Activated naive CD4-positive, alpha-beta T cell treated with anti-CD3 and anti-CD28 coated beads, Interleukin-2, amount 10 ng/mL, durations not matched to agents 7 days and 5 days (primary cell): Measurements from ENCODE around the gene SLC9A9.

Experiments used
- CTCF ChIA-PET: fragments of 350-600 bp; sonication (Branson Sonifier 250); formaldehyde crosslinking; loops from one replicate; lab custom pipeline; 2021; ENCODE audit warnings: antibody characterized with exemption; lab: Charles Lee
- DNase-seq: peaks from one replicate; pipeline ENCODE4 v3.0.0-alpha.2; 2020
- H3K27ac Mint-ChIP-seq: one replicate; pipeline ENCODE4 v1.8.0; 2021; ENCODE audit warnings: mild to moderate bottlenecking, moderate library complexity, mixed read lengths
- H3K27me3 Mint-ChIP-seq: one replicate; pipeline ENCODE4 v1.8.0; 2021; ENCODE audit warnings: mild to moderate bottlenecking, mixed read lengths
- H3K36me3 Mint-ChIP-seq: one replicate; pipeline ENCODE4 v1.8.0; 2021; ENCODE audit warnings: mixed read lengths
- H3K4me1 Mint-ChIP-seq: one replicate; pipeline ENCODE4 v1.8.0; 2021; ENCODE audit warnings: mixed read lengths
- H3K4me3 Mint-ChIP-seq: one replicate; pipeline ENCODE4 v1.8.0; 2021; ENCODE audit warnings: mild to moderate bottlenecking, moderate library complexity, mixed read lengths
- H3K9me3 Mint-ChIP-seq: one replicate; pipeline ENCODE4 v1.8.0; 2021; ENCODE audit warnings: mixed read lengths

SLC9A9 gene

DNA sequence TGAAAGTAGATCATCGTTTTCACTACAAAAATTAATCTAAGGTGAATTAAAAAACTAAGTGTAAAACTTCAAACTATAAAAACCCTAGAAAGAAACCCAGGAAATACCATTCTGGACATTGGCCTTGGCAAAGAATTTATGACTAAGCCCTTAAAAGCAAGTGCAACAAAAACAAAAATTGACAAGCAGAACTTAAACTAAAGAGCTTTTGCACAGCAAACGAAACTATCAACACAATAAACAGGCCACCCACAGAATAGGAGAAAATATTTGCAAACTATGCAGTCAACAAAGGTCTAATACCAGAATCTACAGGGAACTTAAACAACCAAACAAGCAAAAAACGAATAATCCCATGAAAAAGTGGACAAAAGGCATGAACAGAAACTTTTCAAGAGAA is 426.7 kb downstream of the SLC9A9 start:
- H3K4me1 Mint-ChIP-seq: peaks cover 13% of the 10 kb centered on the region
- H3K4me3 Mint-ChIP-seq: no peak overlapping the region
- CTCF ChIA-PET: no interaction called here
- no peak for DNase-seq
- H3K36me3 Mint-ChIP-seq: no peaks in the 10 kb centered on the region
- no peak overlapping the region for H3K27ac Mint-ChIP-seq
- no peaks in the 10 kb centered on the region for H3K27me3 Mint-ChIP-seq
- no peaks in the 10 kb centered on the region for H3K9me3 Mint-ChIP-seq

DNA sequence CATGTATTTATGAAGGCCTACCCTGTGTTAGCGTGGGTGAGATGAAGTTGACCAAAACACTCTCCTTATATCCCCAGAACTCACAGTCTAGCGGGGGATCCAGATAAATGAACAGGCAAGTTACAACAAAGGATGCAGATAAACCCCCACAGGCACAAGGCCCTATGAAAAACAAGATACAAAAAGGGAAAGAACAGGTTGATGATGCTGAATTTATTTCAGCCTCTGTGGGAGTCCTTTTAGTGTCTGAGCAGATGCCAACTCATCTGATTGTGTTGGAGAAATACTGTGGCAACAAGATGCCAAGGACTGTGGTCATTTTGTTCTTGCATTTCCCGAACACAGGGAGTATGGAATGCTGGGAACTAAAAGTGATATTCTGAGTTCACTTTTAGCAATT is 428.7 kb downstream of the SLC9A9 start:
- H3K27me3 Mint-ChIP-seq: no peaks in the 10 kb centered on the region
- DNase-seq: no peak
- no peaks in the 10 kb centered on the region for H3K9me3 Mint-ChIP-seq
- H3K4me1 Mint-ChIP-seq: peaks cover 18% of the 10 kb centered on the region
- H3K36me3 Mint-ChIP-seq: no peaks in the 10 kb centered on the region
- H3K27ac Mint-ChIP-seq: no peak overlapping the region
- no peak overlapping the region for H3K4me3 Mint-ChIP-seq
- CTCF ChIA-PET: no interaction called here

DNA sequence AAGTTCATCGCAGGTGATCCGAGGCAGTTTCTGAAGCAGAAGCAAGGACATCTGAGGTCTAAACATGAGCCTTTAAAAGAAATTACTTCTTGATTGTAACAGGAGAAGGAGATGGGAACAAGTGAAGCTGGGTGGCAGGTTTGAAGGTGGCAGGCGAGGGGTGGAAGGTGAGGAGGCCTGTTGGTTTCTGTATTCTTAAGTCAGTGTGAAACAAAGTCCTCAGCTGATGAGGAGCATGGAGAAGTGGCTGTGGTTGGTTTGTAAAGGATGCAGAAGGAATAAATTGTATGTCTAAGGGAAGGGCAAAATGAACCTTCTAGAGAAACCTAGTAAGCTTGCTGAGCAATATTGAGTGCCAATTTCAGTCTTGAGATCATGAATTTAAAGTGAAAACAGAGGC is 429.9 kb downstream of the SLC9A9 start:
- Mint-ChIP-seq H3K36me3 (no peaks in the 10 kb centered on the region), H3K4me3 (no peak overlapping the region)

DNA sequence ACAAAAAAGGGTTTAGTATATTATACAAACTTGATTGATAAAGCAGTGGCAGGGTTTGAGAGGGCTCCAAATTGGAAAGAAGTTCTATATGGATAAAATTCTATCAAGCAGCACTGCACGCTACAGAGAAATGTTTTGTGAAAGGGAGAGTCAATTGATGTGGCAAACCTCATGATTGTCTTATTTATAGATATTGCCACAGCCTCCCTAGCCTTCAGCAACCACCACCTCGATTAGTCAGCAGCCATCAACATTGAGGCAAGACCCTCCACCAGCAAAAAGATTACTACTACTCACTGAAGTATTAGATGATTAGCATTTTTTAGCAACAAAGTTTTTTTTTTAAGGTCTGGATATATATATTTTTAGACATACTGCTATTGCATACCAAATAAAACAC is 432.0 kb downstream of the SLC9A9 start:
- Mint-ChIP-seq H3K9me3 (no peaks in the 10 kb centered on the region), H3K27ac (no peak overlapping the region), H3K4me3 (no peak overlapping the region), H3K27me3 (no peaks in the 10 kb centered on the region), H3K4me1 (peaks cover 8% of the 10 kb centered on the region), H3K36me3 (no peaks in the 10 kb centered on the region)
- CTCF ChIA-PET: no interaction called here
- DNase-seq: no peak

More for the DNA sequence above, 429.9 kb downstream of the SLC9A9 start:
- Mint-ChIP-seq H3K9me3 (no peaks in the 10 kb centered on the region), H3K27ac (no peak overlapping the region), H3K27me3 (no peaks in the 10 kb centered on the region), H3K4me1 (peaks cover 8% of the 10 kb centered on the region)
- no peak for DNase-seq
- CTCF ChIA-PET: no interaction called here

DNA sequence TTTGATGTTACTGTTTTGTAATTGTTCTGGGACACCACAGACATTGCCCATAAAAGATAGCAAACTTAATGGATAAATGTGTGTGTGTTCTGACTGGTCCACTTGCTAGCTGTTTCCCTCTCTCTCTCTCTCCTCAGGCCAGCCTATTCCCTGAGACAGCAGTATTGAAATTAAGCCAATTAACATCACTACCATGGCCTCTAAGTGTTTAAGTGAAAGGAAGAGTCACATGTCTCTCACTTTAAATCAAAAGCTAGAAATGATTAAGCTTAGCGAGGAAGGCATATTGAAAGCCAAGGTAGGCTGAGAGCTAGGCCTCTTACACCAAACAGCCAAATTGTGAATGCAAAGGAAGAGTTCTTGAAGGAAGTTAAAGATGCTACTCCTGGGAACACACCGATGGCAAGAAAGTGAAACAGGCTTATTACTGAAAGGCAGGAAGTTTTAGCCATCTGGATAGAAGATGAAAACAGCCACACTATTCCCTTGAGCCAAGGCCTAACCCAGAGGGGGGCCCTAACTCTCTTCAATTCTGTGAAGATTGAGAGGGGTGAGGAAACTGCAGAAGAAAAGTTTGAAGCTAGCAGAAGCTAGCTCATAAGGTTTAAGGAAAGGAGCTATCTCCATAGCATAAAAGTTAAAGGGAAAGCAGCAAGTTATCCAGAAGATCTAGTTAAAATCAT is 433.6 kb downstream of the SLC9A9 start:
- Mint-ChIP-seq H3K27ac (no peak overlapping the region), H3K27me3 (no peaks in the 10 kb centered on the region), H3K4me1 (peaks cover 8% of the 10 kb centered on the region), H3K4me3 (no peak overlapping the region), H3K9me3 (no peaks in the 10 kb centered on the region), H3K36me3 (no peaks in the 10 kb centered on the region)
- CTCF ChIA-PET: no interaction called here
- no peak for DNase-seq

DNA sequence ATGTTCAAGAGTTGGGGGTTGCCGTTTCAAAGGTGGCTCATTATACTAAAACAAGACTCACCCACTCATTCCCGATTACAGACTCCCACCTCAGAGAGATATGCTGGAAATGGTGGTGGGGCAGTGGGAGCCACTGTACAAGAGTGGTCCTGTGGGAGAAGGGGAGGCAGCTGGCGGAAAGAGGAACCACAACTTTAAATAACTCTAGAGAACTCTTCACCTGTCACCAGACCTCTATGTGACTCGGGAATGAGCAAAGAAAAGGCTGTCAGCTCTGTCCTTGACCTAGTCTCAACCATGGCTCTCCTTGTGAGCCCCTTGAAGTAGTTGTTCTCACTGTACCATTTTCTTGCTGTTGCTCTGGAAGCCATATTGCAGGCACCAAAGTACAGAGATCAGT is 434.9 kb downstream of the SLC9A9 start:
- DNase-seq: no peak
- H3K36me3 Mint-ChIP-seq: no peaks in the 10 kb centered on the region
- H3K9me3 Mint-ChIP-seq: no peaks in the 10 kb centered on the region
- H3K4me1 Mint-ChIP-seq: peaks cover 8% of the 10 kb centered on the region
- H3K27me3 Mint-ChIP-seq: no peaks in the 10 kb centered on the region
- no peak overlapping the region for H3K27ac Mint-ChIP-seq
- CTCF ChIA-PET: no interaction called here
- no peak overlapping the region for H3K4me3 Mint-ChIP-seq

DNA sequence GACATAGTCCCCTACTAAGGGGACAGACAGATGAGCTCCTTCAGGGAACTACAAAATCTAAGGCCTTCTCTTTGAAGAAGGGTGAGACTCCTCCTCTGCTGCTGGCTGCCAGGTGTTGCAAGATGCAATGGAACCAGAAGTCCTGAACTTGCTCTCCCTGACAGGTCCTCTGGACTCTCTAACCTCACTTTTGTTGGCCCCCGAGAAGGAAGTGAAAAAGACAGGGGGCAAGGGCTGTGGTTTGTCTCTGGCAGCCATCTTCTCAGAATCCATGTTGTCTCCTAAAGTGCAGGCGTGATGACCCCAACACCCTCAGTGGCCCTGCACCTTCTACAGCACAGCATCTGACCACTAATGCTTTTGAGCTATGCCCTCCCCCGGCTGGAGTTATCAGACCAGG is 436.2 kb downstream of the SLC9A9 start:
- H3K27ac Mint-ChIP-seq: no peak overlapping the region

DNA sequence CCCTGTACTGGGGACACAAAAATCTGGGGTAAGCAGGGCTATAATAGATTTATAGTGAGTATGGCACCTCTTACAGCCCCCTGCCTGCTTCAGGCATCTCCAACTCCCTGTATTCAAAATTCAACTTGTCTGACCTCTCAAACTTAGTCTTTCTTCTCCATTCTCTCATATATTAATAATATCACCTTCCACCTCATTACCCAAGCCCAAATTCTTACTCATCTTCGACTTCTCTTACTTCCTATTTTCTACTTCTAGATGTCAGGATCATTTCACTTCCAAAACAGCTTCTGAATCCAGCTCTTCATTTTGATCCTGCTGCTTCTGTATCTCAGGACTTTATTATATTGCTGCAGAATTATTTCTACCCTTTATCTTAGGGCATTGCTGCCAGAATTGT is 438.0 kb downstream of the SLC9A9 start:
- CTCF ChIA-PET: no interaction called here
- Mint-ChIP-seq H3K9me3 (no peaks in the 10 kb centered on the region), H3K27me3 (no peaks in the 10 kb centered on the region), H3K36me3 (no peaks in the 10 kb centered on the region), H3K4me3 (no peak overlapping the region), H3K4me1 (peaks cover 6% of the 10 kb centered on the region), H3K27ac (no peak overlapping the region)
- DNase-seq: no peak

More for the DNA sequence above, 436.2 kb downstream of the SLC9A9 start:
- Mint-ChIP-seq H3K27me3 (no peaks in the 10 kb centered on the region), H3K9me3 (no peaks in the 10 kb centered on the region), H3K4me1 (peaks cover 8% of the 10 kb centered on the region), H3K36me3 (no peaks in the 10 kb centered on the region), H3K4me3 (no peak overlapping the region)
- CTCF ChIA-PET: interaction anchor here (0.7 kb wide), 1 partner anchor 287 kb away, joined by 3 read pairs; no protein-coding TSS in a partner anchor
- DNase-seq: no peak

DNA sequence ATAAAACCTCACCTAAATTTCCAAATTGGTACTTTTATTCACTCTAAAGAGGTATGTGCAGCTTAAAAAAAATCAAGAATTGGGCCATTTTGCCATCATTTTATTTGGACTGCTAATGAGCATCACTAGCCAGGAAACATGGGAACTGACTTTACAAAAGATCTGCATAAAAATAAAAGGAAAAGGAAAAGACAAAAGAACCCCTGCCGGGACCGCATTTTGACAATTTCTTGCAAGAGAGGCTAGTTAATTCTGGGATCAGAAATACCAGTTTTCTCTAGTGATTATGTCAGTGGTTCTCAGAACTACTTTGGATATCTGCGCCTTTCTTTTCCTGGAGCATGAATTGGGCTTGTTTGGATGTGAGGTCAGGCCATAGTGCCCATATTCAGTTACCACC is 439.5 kb downstream of the SLC9A9 start:
- DNase-seq: no peak
- H3K4me1 Mint-ChIP-seq: no peaks in the 10 kb centered on the region
- H3K9me3 Mint-ChIP-seq: no peaks in the 10 kb centered on the region
- H3K36me3 Mint-ChIP-seq: no peaks in the 10 kb centered on the region
- CTCF ChIA-PET: no interaction called here
- H3K27ac Mint-ChIP-seq: no peak overlapping the region
- no peaks in the 10 kb centered on the region for H3K27me3 Mint-ChIP-seq
- H3K4me3 Mint-ChIP-seq: no peak overlapping the region

DNA sequence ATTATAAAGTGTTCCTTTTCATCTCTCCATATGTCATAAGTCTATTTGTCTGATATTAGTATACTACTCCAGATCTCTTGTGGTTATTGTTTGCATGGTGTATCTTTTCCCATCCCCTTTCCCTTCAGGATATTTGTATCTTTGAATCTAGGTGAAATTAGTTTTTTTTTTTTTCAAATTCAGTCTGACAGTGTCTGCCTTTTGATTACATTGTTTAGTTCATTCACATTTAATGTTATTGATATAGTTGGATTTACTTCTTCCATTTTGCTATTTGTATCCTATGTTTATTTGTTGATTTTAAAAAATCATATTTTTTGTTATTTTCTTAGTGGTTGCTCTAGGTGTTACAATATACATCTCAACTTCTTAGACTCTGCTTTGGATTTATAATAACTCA is 445.7 kb downstream of the SLC9A9 start:
- no peak for DNase-seq
- Mint-ChIP-seq H3K36me3 (no peaks in the 10 kb centered on the region), H3K9me3 (no peaks in the 10 kb centered on the region), H3K27me3 (no peaks in the 10 kb centered on the region), H3K4me1 (no peaks in the 10 kb centered on the region), H3K27ac (no peak overlapping the region), H3K4me3 (no peak overlapping the region)
- CTCF ChIA-PET: no interaction called here

DNA sequence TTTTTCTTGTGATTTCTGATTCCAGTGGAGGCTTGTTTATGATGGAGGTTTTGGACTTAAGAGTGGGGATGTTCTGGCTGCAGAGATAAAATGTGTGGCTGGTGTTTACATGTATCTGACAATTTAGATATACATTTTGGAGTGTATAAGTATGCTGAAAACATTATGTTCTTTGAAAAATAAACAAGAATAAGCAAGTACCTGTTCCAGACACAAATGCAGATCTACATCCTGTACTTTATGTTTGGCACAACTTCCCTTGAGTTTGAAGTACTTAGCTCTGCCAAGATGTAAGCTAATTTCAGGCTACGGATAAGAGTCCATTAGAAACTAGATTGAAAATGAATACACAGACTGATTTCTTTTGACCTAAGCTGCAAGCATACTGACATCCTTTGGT is 451.5 kb downstream of the SLC9A9 start:
- Mint-ChIP-seq H3K4me1 (no peaks in the 10 kb centered on the region), H3K4me3 (no peak overlapping the region), H3K27me3 (no peaks in the 10 kb centered on the region), H3K36me3 (no peaks in the 10 kb centered on the region), H3K9me3 (no peaks in the 10 kb centered on the region), H3K27ac (no peak overlapping the region)
- DNase-seq: no peak
- CTCF ChIA-PET: interaction anchor here (0.9 kb wide), 1 partner anchor 9 kb away, joined by 3 read pairs; no protein-coding TSS in a partner anchor

DNA sequence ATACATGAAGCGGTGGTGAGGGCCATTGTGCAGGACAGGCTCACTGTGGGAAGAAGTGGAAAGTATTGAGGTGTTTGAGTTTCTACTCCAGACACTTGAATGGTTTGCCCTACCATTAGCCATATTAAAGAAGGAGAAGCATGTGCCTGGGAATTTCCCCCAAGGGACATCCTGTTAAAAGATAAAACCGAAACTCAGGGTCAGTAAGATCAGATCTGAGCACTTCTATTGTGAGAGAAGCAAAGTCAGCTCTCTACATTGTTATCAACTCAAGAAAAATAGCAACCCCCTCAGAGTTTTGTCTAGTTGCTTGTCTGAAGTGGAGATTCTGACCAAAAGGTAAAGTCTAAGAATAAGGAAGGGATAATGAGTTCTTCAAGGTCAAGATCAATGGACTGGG is 458.9 kb downstream of the SLC9A9 start:
- peaks cover 2% of the 10 kb centered on the region for H3K9me3 Mint-ChIP-seq
- CTCF ChIA-PET: no interaction called here
- H3K36me3 Mint-ChIP-seq: no peaks in the 10 kb centered on the region
- no peak overlapping the region for H3K27ac Mint-ChIP-seq
- no peaks in the 10 kb centered on the region for H3K4me1 Mint-ChIP-seq
- H3K4me3 Mint-ChIP-seq: no peak overlapping the region
- no peak for DNase-seq
- no peaks in the 10 kb centered on the region for H3K27me3 Mint-ChIP-seq

DNA sequence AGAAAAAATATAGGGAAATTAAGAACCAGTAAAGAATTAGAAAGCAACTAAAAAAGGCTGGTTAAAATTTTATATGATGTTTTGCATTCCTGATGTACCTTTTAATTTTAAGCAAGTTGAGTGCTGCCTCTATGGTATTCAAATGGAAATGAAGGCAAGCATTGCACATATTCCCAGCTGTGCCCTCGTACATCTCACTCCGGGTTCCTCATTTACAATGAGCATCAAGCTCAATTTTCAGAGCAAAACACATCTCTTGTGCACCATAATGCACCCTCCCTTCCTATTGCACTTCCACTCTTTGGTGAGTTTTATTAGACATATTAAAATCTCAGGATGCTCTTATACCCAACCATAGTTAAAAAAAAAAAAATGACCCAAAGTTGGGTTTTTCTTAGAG is 460.8 kb downstream of the SLC9A9 start:
- no peak for DNase-seq
- peaks cover 2% of the 10 kb centered on the region for H3K9me3 Mint-ChIP-seq
- CTCF ChIA-PET: interaction anchor here (0.7 kb wide), 1 partner anchor 1319 kb away, joined by 4 read pairs; no protein-coding TSS in a partner anchor
- H3K4me1 Mint-ChIP-seq: no peaks in the 10 kb centered on the region
- no peaks in the 10 kb centered on the region for H3K27me3 Mint-ChIP-seq
- no peak overlapping the region for H3K27ac Mint-ChIP-seq
- H3K4me3 Mint-ChIP-seq: no peak overlapping the region
- H3K36me3 Mint-ChIP-seq: no peaks in the 10 kb centered on the region

DNA sequence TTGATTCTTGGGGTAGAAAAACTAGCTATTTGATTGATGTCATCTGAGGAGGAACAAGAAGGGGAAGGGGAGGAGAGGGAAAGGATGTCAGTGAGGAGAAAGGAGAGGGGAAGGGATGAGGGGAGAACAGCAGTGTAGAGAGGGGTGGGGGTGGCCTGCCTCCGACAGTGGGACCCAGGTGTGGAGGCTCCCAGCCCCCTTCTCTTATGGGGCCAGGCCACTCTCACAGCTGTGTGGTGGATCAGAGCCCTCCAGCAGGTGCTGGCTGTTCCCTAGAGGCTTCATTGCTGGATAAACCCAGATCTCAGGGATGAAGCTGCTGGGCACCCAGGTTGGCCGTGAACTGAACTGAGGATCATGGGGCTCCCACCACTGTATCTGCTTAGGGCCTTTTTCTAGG is 464.2 kb downstream of the SLC9A9 start:
- DNase-seq: no peak
- CTCF ChIA-PET: interaction anchor here (0.8 kb wide), 1 partner anchor 871 kb away, joined by 4 read pairs; no protein-coding TSS in a partner anchor
- peaks cover 2% of the 10 kb centered on the region for H3K36me3 Mint-ChIP-seq
- H3K27me3 Mint-ChIP-seq: no peaks in the 10 kb centered on the region
- peaks cover 2% of the 10 kb centered on the region for H3K9me3 Mint-ChIP-seq
- H3K4me1 Mint-ChIP-seq: no peaks in the 10 kb centered on the region
- H3K27ac Mint-ChIP-seq: no peak overlapping the region
- no peak overlapping the region for H3K4me3 Mint-ChIP-seq

DNA sequence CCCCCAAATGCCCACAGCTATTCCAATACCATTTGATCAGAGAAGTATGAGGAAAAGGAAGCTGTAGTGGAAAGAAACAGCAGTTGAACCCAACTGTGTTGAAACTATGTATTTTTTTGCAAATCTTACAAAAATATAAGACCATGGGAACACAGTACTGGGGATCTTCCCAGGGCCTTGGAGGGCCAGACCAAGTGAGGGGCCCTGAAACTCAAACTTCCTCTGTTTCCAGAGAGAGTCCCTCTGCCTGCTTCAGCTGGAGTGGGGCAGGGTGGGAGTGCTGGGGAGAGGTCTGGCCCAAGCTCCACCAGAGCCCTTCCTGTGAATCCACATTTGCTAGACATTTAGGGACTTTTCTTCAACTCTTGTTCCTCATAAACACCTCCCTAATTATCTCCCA is 464.8 kb downstream of the SLC9A9 start:
- H3K4me1 Mint-ChIP-seq: no peaks in the 10 kb centered on the region
- H3K4me3 Mint-ChIP-seq: no peak overlapping the region
- peaks cover 2% of the 10 kb centered on the region for H3K9me3 Mint-ChIP-seq
- CTCF ChIA-PET: interaction anchor here (0.8 kb wide), 1 partner anchor 872 kb away, joined by 4 read pairs; no protein-coding TSS in a partner anchor
- no peaks in the 10 kb centered on the region for H3K27me3 Mint-ChIP-seq
- H3K36me3 Mint-ChIP-seq: peaks cover 2% of the 10 kb centered on the region
- DNase-seq: no peak
- no peak overlapping the region for H3K27ac Mint-ChIP-seq
